Adrenal gland (tissue), 12 donors: ENCODE data around the gene TP53RK. TPM values are rescaled to one million over a fixed set of nuclear protein-coding genes. Genes with fewer than 3 reads are reported as not detected.

Experiments used
- DNase-seq, 7 donors: peaks; one replicate each; pipeline ENCODE4 v3.0.0-alpha.2; 2019 to 2020
- H3K27ac ChIP-seq, 5 donors: fragments of 200-600 bp; sonication (generic) in 4 of 5; 1 replicate in 3 of 5; 2 replicates in 2 of 5; pipeline versions ENCODE4 v1.5.1 to v1.8.0; 2016 to 2020; ENCODE audit warnings: mild to moderate bottlenecking in 1 of 5
- H3K27me3 ChIP-seq: fragments of 200-600 bp; 2 replicates; pipeline ENCODE4 v1.8.0; 2021
- H3K36me3 ChIP-seq, 2 donors: fragments of 200-600 bp; replicated peaks in 1 of 2; 1 replicate in 1 of 2; 2 replicates in 1 of 2; pipeline versions ENCODE4 v1.5.1 to v1.8.0; 2018 to 2022
- H3K4me1 ChIP-seq, 2 donors: fragments of 200-600 bp; replicated peaks in 1 of 2; 1 replicate in 1 of 2; 2 replicates in 1 of 2; pipeline versions ENCODE4 v1.5.1 to v1.8.0; 2018 to 2021
- H3K4me3 ChIP-seq, 4 donors: fragments of 200-600 bp; sonication (generic) in 3 of 4; one replicate each; pipeline ENCODE4 v1.5.1; 2016 to 2018
- H3K9me3 ChIP-seq, 3 donors: fragments of 200-600 bp; sonication (generic) in 1 of 3; replicated peaks in 1 of 3; 1 replicate in 2 of 3; 2 replicates in 1 of 3; pipeline versions ENCODE4 v1.5.1 to v1.8.0; 2016 to 2021
- POLR2A ChIP-seq, 2 donors: fragments of 450-650 bp; IDR thresholded peaks; one replicate each; pipeline ENCODE4 v1.6.1; 2017; ENCODE audit warnings: antibody characterized with exemption in 2 of 2, mild to moderate bottlenecking in 2 of 2, moderate library complexity in 1 of 2
- WGBS, 4 donors: extraction: QIAGEN DNeasy Blood & Tissue Kit in 2 of 4; methylation state at CpG; one replicate each; pipeline versions ENCODE4 v1.1.5 to v1.1.7; 2013 to 2017; 5-methylcytosine and 5-hydroxymethylcytosine counted together
- intact Hi-C, 2 donors: fragments of 100-400 bp; cut with DNase I; formaldehyde crosslinking; loops; one replicate each; pipeline versions ENCODE4 v1.14.1 to v1.15.0; 2022 to 2023
- polyA plus RNA-seq, 3 donors: library from polyadenylated mRNA; stranded (reverse); fragments of 200-250 nt in 2 of 3; fragments of 350-450 nt in 1 of 3; fragmentation: Illumina TruSeq in 1 of 3; extraction: RNeasy Lipid Tissue Mini Kit (QIAGEN cat#74804) in 1 of 3; gene quantifications; one replicate each; pipeline ENCODE4 v1.2.3, GENCODE V29; 2013 to 2014
- total RNA-seq, 9 donors: library from RNA; depleted of rRNA in 4 of 9; stranded (reverse); fragments of >200 nt in 4 of 9; fragments of 120-200 nt in 1 of 9; fragmentation: NEBNext Ultra II Directional in 1 of 9; extraction: Animal tissue kit (Norgen Biotek cat#: 25700) in 1 of 9; gene quantifications; one replicate each; pipeline versions ENCODE4 v1.1.0 to v1.2.4, GENCODE V29; 2013 to 2023
- TF ChIP-seq, protein P1 (sequence below), 6 experiments: fragments of 450-650 bp in 4 of 6; fragments of 200-600 bp in 2 of 6; sonication (generic) in 1 of 6; IDR thresholded peaks; 1 replicate in 5 of 6; 2 replicates in 1 of 6; pipeline versions ENCODE4 v1.5.1 to v1.8.0; 2016 to 2021; ENCODE audit warnings: antibody characterized with exemption in 6 of 6, mild to moderate bottlenecking in 2 of 6, moderate library complexity in 1 of 6
- donor health status: healthy with polysubstance abuse.
- donor health status: Bipolar disorder and iron deficiency.
- donor health status: DM: yes; HTN: yes; CAD: no.
- donor health status: DM: no; HTN: no; CAD: no.
- donor health status: DM: no; HTN: no; CAD: no.
- donor health status: DM: yes; HTN: yes; CAD: no.

TP53RK gene
- total and polyA plus RNA-seq, 12 donors, result 8.9 to 35.0 (median 16.9) TPM

DNA sequence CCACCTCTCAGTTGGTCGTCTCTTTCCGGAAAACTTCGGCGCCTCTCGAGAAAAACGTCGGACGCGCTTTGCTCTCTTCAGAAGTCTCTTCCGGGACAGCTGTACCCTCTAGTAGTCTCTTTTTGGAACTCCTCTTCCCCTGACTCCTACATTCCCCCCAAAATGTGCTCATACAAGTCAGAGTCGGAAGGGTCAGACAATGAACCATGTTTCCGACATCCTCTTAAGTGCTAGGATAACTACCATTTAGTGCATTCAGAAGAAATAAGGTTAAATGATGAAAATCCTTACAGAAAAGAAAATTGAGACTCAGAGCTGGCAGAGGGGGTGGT lies 476 bp upstream of the TP53RK start:
- Histone ChIP-seq H3K9me3 (no peaks in the 10 kb centered on the region), H3K36me3 (peaks cover 0 to 6% of the 10 kb centered on the region in 2 donors), H3K27ac (peak overlapping the region; percentile 61 to 95 (median 94)), H3K4me1 (peaks cover 7 to 30% of the 10 kb centered on the region in 2 donors), H3K27me3 (no peaks in the 10 kb centered on the region), H3K4me3 (peak overlapping the region in 2 of 4 donors; percentile 67 to 69)
- no peak for DNase-seq
- 0 to 1% (median 0%) methylated on average over 10 to 12 of the region's 12 CpGs for WGBS, 4 donors
- TF ChIP-seq, protein P1, sequence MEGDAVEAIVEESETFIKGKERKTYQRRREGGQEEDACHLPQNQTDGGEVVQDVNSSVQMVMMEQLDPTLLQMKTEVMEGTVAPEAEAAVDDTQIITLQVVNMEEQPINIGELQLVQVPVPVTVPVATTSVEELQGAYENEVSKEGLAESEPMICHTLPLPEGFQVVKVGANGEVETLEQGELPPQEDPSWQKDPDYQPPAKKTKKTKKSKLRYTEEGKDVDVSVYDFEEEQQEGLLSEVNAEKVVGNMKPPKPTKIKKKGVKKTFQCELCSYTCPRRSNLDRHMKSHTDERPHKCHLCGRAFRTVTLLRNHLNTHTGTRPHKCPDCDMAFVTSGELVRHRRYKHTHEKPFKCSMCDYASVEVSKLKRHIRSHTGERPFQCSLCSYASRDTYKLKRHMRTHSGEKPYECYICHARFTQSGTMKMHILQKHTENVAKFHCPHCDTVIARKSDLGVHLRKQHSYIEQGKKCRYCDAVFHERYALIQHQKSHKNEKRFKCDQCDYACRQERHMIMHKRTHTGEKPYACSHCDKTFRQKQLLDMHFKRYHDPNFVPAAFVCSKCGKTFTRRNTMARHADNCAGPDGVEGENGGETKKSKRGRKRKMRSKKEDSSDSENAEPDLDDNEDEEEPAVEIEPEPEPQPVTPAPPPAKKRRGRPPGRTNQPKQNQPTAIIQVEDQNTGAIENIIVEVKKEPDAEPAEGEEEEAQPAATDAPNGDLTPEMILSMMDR (IDR thresholded peaks at IDR 0.05), result no peak
- TF ChIP-seq POLR2A (IDR thresholded peaks at IDR 0.05), result no peak
- intact Hi-C loops, result no loop called here

DNA sequence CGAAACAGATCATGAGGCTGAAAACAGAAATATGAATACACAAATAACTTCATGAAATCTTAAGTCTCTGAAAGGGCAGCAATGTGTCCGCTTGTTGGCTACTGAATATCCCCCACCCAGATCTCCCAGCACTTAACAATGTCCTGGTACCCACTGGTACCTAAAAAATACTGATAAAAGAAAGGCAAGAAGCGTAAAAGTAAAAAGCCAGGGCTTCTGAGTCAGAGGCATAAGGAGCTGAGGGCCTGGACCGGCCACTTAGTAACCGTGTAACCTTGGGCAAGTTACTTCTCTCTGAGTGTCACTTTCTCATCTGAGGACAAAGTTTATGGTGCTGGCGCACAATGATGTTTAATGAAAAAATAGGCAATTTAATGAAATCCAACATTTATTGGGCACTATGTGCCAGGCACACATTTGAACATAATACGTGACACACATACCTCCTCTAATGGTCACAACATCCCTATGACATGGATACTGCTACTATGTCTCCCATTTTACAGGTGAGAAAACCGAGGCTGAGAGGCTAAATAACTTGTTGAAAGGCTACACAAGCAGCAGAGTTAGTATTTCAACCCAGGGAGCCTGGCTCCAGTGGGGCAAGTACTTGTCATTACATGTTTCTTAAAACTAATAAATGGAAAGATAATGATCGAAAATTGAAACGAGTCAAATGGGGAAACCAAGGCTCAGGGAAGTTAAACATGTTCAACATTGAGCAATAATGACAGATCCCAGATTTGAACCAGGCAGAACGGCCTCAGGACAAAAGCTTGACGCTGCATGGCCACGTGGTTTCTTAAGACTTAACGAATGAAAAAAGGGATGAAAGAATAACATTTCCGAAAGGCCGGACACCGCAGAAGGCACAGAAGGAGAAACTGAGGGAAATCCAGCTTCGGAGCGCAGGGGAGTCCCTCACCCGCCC lies 828 bp downstream of the TP53RK start:
- TF ChIP-seq, protein P1 (IDR thresholded peaks at IDR 0.05), result no peak
- no peak for TF ChIP-seq POLR2A (IDR thresholded peaks at IDR 0.05)
- 8 to 14% (median 10%) methylated on average over 20 of the region's 20 CpGs for WGBS, 4 donors
- Histone ChIP-seq H3K4me3 (peak overlapping the region in 3 of 4 donors; percentile 38 to 69 (median 67)), H3K36me3 (peaks cover 0 to 6% of the 10 kb centered on the region in 2 donors), H3K27ac (peak overlapping the region; percentile 61 to 95 (median 94)), H3K9me3 (no peaks in the 10 kb centered on the region), H3K27me3 (no peaks in the 10 kb centered on the region), H3K4me1 (peaks cover 7 to 33% of the 10 kb centered on the region in 2 donors)
- intact Hi-C loops, result no loop called here
- DNase-seq, result peak in 4 of 7 donors; percentile 47 to 71 (median 59)

DNA sequence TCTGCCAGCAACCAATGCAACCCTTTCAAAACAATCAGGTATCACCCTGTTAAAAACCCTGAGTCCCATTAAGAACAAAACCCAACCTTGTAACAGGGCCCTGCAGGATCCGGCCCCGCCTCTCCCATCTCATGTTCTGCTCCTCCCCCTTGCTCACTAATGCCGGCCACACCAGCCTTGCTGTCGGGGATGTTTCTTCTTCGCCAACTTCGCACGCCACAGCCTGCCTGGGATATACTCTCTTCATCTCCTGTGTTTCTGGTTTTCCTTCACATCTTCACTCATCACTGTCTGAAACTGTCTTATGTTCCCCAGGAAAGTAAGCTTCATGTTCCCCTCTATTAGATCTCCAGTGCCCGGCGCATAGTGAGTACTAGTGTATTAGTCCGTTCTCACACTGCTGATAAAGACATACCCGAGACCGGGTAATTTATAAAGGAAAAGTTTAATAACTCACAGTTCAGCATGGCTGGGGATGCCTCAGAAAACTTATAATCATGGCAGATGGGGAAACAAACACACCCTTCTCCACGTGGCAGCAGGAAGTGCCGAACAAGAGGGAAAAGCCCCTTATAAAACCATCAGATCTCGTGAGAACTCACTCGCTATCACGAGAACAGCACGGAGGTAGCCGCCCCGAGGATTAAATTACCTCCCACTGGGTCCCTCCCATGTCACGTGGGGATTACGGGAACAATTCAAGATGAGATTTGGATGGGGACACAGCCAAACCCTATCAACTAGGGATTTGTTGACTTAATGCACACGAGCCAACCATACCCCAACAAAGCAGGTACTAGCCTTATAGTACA lies 5.1 kb downstream of the TP53RK start:
- WGBS, 4 donors, result 31 to 37% (median 36%) methylated on average over 23 of the region's 23 CpGs
- Histone ChIP-seq H3K9me3 (no peaks in the 10 kb centered on the region), H3K36me3 (peaks cover 0 to 6% of the 10 kb centered on the region in 2 donors), H3K4me3 (peak overlapping the region in 2 of 4 donors; percentile 5 to 49), H3K27ac (peak overlapping the region in 3 of 5 donors; percentile 26 to 63 (median 55)), H3K27me3 (no peaks in the 10 kb centered on the region), H3K4me1 (peaks cover 7 to 38% of the 10 kb centered on the region in 2 donors)
- peak in 1 of 2 donors; percentile 17 for TF ChIP-seq POLR2A (IDR thresholded peaks at IDR 0.05)
- TF ChIP-seq, protein P1 (IDR thresholded peaks at IDR 0.05), result no peak
- intact Hi-C loops, result loop anchor here in 1 of 2 donors (5.0 kb wide), 1 partner anchor 162 kb away; no protein-coding TSS in a partner anchor
- peak; percentile 37 to 80 (median 72) for DNase-seq

DNA sequence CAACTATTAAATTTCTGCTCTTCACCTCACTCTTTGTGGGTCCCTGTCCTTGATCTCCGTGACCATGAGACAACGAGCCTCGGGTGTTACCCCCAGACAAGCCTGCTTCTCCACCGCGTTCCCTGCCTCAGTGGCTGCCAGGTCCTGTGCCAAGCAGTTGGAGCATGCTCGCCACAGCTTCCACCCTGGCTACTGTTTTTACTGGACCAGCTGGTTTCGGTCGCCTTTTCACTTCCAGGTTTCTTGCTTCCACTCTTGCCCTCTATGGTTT lies 5.6 kb downstream of the TP53RK start:
- Histone ChIP-seq H3K27ac (peak overlapping the region in 1 of 5 donors; percentile 55), H3K4me1 (peaks cover 5 to 38% of the 10 kb centered on the region in 2 donors), H3K36me3 (peaks cover 0 to 6% of the 10 kb centered on the region in 2 donors), H3K9me3 (no peaks in the 10 kb centered on the region), H3K4me3 (peak overlapping the region in 2 of 4 donors; percentile 5 to 49), H3K27me3 (no peaks in the 10 kb centered on the region)
- 17 to 28% (median 20%) methylated on average over 8 of the region's 8 CpGs for WGBS, 4 donors
- TF ChIP-seq, protein P1 (IDR thresholded peaks at IDR 0.05), result no peak
- TF ChIP-seq POLR2A (IDR thresholded peaks at IDR 0.05), result no peak
- intact Hi-C loops, result loop anchor here in 1 of 2 donors (5.0 kb wide), 1 partner anchor 161 kb away; no protein-coding TSS in a partner anchor
- DNase-seq, result no peak
